Stimulated activated naive CD4-positive, alpha-beta T cell treated with Interleukin-2 at 50 U/mL for 16 hours (primary cell): ENCODE data around the gene PARS2.

ENCODE experiments used
- DNase-seq: peaks from one replicate; lab custom pipeline; 2025; lab: John Stamatoyannopoulos, UW

PARS2 gene

DNA sequence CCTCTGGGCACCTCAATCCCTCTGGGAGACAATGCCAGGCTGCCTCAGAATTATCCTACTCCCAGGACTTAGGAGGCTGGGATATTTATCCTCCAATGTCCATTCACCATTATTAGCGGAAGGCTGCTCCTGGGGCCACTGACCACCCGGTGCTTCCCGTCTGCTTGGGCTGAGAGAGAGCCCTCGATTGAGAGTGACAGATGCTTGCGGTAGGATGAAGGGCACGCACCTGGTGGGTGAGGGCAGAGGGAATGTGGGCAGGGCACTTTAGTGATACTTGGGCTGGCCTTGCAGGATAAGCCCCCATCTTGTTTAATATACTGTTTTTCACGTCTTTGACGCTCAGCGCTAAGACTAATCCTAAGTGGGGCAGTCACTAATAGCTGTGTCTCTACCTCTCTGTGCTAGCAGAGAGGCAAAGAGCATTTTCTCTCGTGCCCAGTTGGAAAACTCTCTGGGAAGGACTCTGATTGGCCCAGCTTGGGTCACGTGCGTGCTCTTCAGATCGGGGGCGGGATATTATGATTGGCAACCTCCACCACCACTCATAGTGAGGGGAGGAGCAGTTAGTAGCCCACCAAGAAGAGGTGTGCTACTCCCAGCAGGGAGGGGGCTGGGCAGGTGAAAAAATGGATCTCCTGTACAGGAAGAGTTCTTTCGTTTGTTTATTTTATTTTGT, 10.6 kb upstream of the PARS2 start:
- DNase-seq = no peak

DNA sequence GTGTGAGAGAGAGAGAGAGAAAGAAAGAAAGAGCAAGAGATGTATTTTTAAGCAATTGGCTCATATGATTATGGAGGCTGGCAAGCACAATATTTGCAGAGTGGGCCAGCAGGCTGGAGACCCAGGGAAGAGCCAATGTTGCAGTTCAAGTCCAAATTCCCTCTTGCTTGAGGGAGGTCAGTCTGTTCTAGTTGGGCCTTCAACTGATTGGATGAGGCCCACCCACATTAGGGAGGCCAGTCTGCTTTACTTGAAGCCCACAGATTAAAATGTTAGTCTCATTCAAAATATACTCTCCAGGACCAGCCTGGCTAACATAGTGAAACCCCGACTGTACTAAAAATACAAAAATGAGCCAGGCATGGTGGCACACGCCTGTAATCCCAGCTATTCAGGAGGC, 8.6 kb upstream of the PARS2 start:
- no peak for DNase-seq

DNA sequence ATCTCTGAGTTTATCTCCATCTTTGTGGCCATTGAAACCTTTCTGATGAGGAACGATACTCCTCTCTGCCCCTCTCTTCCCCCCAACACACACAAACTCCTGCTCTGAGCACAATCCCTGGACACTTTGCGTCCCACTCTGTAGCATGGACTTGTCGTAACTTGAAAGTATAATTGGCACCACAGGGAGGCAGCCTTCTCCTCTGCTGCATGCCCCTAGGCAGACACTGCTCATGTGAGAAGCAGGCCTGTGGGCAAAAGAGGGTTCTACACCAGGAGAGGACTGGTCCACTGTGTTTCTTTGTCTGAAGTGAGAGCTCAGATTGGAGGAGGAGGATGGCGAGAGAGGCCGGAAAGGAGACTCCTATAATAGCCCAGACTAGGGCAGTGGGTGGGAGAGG, 3.8 kb upstream of the PARS2 start:
- DNase-seq = no peak

DNA sequence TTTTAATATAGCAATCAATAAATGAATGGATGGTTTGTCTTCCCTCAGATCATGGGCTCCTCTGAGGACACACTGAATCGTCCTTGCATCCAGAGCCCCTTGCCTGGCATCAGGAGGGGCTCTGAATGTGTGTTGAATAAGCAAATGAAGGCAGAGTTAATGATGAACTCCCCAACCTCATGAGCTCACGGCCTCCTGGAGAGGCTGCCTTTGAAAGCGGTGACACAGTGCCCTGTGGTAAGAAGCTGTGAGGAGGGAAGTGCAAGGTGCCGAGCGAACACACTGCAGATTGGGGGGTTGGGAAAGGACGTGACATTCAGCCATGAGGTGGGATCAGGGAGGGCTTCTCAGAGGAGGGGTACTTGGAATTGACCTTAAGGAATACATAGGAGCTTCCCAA, 3.2 kb upstream of the PARS2 start:
- DNase-seq = no peak

DNA sequence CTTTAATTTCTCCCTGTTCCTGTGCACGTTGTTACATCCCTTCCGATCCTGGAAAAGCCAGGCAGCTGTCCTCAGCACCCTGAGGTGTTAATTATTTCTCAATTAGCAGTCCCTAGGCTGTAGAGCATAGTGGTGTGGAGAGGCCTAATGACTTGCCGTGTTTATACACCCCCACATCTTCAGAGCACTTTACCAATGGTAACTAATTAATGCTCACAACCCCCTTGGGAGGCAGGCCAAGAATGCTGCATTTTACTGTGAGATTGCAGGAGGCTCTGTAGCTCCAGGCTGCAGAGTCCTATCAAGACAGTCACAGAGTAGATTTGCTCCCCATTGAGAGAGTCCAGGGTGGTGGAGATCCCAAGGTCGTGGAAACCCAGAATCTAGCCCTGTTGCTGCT, 2.4 kb upstream of the PARS2 start:
- no peak for DNase-seq

DNA sequence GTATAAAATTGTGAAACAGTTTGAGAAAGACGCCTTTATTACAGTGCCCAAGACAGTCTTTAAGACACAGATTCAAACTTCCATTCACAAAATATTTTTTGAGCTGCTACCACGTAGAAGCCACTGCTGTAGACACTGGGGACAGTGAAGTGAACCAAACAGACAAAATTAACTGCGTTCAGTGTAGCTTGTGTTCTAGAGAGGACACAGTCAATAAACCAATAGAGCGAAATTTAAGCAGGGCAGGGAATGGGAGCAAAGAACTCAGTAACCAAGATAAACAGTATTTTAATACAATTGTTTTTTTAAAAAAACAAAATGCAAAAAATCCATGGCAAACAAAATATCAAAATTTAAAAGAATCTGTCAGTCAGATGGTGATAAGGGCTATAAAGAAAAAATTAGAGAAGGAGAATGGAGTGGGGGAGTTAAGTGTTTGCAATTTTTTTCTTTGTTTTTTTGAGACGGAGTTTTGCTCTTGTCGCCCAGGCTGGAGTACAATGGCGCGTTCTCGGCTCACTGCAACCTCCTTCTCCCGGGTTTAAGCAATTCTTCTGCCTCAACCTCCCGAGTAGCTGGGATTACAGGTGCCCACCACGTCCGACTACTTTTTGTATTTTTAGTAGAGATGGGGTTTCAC, 719 bp upstream of the PARS2 start:
- DNase-seq = no peak

DNA sequence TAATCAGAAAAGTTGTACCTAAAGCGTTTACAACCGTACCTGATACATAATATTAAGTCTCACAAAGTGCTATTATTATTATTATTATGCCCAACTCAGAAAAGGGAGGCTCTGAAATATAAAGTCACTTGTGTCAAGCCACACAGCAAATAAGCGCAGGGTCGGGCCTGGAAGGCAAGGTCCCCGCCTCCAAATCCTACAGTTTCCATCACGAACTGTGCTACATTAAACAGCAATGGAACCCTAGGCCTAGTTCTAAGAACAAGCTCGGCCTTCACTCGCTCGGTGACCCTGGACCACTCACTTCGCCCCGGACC, 549 bp downstream of the PARS2 start:
- DNase-seq = no peak

DNA sequence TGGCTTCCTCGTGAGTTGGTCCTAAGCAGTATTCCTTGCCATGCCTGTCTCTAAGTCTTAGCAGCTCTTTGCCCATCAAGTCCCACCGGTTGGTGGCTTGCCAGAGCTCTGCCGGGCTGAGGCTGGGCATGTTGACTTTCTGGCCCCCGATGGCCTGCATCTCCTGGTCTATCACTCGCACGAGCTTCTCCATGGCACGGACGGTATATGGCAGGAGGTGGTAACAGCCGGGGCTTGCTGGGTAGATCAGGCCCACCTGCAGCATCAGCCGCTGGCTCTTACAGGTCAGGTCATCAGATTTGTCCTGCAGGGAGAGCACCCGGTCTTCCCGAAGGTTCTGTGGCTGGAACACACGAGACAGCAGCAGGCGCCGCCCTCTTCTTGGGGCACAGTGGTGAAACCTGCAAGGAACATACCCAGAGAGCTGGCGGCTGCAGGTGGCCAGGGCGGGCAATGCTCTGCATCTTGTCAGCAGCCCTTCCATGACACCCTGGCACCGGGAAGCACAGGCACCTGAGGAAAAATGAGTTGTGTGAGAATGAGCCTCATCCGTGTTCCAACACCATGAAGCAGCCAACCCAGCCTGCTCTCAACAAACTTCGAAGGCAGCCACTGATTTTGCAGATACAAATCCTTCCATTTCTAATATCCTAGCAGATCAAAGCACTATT, 5.5 kb downstream of the PARS2 start:
- DNase-seq = no peak

DNA sequence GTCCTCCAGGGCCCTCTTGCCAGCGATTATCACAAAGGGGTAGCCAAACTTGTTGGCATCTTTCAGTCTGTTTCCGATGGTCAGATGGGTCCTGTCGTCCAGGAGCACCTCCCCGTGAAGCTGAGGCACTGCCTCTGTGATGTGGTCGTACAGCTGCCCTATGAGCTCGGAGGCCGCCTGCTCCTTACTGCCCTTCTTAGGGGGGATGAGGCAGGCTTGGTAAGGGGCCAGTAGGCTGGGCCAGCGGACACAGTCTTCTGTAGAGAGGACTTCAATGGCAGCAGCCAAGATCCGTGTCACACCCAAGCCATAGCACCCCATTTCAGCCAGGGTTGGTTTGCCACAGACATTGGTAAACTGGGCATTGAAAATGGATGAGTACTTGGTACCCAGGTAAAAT, 6.5 kb downstream of the PARS2 start:
- no peak for DNase-seq

DNA sequence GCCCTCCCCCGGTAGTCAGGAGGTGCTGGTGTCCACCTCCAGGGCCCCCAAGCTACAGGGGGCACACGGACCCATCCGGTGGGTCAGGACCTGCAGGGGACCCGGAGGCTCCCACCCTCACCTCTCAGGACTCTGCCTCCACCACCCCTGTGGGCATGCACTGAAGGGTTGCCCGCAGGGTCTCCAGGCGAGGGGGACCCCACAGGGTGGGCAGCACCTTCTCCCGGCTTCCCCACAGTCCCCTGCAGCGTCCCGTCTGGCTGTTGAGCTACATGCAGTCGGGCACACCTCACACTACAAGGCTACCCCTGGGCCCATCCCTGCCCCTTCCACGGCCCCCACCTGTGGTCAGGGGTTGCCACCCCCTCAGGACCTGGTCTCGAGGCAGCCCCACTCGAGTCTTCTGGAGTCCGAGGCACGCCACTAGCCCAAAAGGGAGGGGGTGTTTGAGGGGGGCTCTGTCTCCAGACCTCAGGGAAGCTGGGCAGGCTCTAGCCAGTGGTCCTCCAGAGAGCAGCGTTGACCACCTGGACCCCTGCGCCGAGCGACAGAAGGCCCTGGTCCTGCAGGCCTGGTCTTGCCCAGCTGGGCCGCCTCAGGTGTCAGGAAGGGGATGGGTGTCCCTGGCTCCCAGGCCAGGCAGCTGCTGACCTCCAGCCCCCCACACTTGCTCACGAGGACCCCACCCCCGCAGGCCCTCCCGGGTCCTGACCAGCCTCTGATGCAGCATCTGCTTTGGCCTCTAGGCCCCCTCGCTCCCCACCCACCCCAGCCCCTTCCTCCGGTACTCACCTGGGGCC, 9.6 kb downstream of the PARS2 start:
- DNase-seq = no peak

DNA sequence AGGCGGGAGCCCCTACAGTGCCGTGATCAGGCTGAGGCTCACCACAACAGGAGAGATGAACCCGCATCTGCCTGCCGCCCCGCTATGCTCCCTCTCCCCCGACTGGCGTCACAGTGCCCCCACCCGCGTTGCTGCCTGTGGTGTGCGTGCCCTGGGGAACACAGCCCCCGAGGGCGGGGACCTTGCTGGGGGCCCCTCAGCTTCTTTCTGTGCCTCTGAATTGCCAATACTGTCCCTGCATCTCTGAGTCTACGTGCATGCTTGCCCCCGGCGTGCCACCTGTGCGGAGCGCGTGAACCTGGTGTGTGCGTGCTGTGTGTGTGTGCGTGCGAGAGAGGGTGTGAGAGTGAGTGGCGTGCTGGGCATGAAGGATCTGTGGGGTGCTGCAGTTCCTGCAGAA, 10.3 kb downstream of the PARS2 start:
- no peak for DNase-seq

DNA sequence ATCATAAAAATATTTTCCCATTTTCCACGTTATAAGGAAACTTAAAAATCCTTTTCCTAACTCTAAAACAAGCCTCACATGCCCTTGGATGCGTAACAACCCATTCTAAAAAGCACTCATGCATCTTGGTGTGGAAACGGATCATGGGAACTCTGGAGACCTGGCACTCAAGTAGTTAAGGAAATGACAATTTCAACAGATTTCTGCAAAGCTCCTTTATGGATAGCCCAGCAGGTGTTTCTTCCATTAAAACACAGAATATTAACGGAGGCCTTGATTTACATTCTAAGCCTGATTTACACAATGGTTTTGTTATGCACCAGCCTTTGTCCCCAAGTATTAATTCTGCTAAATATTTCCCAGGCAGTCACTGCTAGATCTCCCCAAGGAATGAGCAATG, 12.9 kb downstream of the PARS2 start:
- DNase-seq = no peak

DNA sequence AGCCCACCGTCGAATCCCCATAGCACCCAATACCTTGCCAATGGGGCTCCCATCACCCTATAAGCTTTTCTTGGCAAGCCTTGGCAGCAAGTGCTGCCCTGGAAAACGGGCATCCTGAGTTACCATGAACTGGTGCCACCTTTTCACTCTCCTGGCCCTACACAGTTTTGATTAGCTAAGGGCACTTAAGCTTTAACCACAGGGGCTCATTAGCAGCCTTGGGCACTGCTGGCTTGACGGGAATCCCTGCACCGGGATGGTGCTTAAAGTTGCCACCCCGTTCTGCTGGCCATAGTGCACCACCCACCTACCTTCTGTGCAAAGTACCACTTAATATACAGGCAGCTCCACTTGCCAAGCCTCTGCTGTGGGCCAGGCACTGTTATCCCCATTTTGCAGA, 13.7 kb downstream of the PARS2 start:
- no peak for DNase-seq

DNA sequence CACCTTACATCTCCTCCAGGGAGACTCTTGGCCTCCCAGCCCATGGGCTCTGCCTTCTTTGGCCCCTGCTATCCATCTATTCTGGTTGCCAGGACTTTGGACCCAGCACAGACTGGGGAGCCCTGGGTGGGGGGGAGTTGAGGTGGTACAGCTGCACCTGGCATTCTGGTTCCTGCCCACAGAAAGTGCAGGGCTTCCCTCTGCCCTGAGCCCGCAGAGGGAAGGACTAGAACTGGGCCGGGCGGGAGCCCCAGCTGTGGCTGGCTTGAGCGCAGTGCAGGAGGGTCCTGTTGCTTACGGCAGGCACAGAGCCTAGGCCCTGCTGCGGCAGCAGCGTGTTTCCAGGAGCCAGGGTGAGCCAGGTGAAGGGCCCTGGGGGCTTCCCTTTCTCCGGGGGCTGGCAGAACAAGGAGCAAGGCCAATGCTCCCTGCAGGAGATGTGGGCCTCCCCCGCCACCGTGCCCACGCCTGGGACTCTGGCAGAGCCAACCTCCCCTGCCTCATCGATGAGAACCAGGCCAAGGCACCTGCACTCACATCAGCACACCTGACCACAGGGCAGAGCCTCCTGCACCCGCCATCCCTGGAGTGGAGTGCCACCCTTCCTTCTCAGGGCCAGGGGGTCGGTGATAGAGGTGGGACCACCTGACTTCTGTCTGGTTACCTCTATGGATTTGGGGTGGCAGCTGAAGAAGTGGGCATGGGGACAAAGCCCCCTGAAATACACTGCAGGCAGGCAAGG, 16.1 kb downstream of the PARS2 start:
- no peak for DNase-seq

DNA sequence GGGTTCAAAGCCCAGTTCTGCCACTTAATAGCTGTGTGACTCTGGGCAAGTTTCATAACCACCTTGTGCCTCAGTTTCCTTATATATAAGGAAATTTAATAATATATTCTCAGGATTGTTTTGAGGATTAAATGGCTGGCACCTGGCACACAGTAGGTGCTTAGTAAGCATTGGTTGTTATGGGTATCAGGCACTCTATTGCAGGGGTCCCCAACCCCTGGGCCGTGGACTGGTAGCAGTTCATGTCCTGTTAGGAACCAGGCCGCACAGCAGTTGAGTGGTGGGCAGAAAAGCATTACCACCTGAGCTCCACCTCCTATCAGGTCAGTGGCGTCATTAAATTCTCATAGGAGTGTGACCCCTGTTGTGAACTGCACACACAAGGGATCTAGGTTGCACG, 18.5 kb downstream of the PARS2 start:
- DNase-seq = no peak

DNA sequence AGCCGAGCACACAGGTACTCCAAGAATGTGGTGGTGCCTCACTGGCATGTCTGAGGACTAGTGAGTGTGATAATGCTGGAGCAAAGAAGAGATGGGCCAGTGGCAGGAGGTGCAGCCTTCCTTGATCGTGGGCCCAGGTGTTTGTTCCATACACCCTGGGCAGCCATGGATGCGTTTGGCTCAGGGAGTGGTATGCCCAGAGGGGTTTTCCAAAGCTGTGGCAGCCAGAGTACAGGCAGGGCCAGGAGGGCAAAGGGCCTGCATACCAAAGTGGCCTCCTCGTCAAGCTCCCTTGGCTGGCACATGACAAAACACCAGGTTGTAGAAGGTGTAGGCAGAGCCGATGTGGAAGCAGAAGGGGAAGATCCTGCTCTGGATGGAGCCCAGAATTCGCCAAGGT, 19.0 kb downstream of the PARS2 start:
- no peak for DNase-seq

DNA sequence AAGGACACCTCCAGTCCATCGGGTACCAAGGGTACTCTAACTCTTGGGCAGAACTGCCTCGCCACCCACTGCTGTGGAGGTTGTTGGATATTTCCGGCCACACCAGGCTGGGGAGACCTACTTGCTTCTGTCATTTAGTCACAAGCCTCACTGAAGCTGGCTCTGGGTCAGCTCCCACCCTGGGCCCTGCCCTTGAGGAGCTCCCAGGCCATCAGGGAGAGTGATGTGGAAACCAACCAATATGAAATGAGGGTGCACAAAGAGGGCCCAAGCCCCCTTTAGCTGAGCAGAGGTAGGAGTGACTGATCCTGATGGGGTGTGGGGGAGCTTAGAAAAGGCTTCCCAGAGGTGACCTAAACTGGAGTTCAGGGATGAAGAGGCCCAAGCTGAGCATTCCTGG, 19.6 kb downstream of the PARS2 start:
- no peak for DNase-seq

DNA sequence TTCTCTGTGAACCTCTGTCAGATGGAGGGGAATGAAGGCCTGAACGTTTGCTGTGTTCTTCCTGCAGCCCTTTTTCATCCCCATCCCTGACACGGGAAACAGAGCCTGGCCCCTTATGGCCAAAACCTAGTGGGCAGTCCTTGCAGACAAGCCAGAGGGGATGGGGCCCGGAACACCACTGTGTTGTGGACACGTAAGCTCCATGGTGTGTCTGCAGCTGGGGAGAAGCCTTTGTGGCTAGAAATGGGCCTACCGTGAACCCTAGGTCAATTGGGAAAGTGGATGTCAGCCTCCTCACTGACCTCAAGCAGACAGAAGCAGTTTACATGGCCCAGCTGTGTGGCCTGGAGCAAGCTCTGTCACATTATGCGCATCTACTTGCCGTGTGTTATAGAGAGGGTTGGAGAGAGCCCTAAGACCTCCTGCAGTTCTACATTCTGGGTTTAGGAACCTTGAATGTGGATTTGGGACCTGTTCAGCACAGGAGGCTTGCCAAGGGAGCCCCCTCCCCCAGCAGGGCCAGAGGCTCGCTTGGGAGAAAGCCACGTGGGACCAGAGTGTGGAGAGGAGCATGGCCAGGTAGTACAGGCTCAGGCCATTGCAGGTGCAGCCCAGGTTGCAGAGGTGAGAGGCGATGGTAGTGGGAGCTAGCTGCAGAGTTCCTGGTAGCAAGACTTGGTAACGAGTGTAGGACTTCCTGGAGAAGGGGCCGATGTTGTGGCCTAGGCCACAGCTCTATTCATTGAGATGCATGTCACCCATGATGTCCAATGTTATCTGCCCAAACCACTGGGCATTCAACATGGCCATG, 20.7 kb downstream of the PARS2 start:
- no peak for DNase-seq

DNA sequence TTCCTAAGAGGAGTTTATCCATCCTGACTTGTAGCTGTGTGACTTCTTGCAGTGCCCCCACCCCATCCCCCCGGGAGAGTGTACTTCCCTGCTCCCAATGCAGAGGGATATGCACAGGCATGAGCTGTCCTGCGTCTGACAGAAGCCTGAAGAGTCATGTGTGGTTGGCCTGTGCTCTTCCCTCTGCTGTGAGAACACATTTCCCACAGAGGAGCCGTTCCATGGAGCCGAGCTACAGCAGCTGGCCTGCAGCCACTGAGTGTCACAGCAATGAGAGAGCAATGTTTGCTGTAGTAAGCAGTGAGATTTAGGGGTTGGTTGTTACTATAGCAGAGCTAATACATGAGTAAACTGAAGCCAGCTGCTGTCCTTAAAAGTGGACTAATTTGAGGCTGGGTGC, 22.0 kb downstream of the PARS2 start:
- DNase-seq = no peak

DNA sequence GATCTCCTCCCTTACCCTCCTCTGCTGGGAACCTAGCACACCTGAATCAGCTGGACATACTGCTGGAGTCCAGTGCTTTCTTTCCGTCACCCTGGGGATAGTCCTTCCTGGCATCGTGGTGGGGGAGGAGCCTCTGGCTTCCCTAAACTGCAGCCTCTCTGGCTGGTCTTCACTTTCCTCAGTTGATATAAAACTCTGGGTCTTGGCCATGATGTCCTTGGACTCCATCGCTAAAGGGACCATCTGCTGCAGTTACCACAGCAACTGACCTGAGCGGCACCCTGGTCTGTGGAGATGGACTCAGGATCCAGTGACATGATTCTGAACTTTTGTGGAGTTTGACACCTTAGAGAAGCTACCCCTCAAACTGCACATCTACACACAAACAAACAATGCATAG, 22.8 kb downstream of the PARS2 start:
- no peak for DNase-seq

DNA sequence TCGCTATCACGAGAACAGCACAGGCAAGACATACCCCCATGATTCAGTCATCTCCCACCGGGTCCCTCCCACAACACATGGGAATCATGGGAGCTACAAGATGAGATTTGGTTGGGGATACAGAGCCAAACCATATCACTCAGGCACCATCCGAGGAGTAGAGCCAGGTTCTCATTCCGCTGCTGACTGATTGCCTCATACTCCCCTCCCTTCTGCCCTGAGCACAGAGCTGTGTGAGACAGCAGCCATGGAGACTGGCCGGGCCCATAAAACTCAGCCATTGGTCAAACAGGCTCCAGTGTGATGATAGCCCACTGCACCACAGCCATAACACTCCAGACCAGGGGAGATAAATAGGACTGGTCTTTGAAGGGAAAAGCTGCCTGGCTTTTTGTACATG, 26.1 kb downstream of the PARS2 start:
- DNase-seq = no peak

DNA sequence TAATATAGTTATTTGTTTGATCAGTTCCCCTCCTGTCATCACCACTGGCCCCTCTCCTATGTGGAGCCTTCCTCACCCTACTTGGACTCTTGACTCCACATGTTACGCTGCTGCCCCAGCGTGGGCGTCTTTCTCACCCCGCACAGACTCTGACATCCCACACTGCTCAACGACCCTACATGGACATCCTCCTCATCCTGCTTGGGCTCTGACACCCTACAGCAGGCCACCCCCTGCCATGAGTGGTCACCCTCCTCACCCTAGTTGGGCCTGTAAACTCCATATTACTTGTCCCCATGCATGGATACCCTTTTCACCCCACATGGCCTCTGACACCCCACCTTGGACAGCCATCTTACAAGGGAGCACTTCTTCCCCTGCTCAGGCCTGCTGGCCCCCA, 27.6 kb downstream of the PARS2 start:
- DNase-seq = no peak
